ENCODE measurements around the gene VTI1A. TPM values are rescaled to one million over a fixed set of nuclear protein-coding genes. Genes with fewer than 3 reads are reported as not detected.

The VTI1A gene
- polyA plus RNA-seq, 1 of the 3 experiments (the other 2 are of a cell fraction), result 8.3 TPM

DNA sequence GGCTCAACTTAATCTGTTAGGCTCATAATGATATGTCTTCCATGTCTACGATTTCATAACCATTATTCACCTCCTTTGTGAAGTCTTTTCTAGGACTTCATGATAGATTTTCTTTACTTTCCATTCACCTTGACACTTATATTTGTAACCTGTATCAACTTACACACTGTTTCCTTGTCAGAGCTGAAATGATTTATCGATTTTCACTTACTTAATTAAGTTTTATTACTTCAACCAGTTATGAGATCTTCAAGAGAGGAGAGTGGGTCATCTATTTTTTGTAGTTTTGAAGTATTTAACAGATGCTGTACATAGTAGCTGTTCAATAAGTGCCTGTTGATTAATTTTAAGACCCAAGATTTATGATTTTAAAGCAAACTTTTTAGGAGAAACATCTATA lies 37.4 kb downstream of the VTI1A start (continued):
- TF ChIP-seq, protein P1, sequence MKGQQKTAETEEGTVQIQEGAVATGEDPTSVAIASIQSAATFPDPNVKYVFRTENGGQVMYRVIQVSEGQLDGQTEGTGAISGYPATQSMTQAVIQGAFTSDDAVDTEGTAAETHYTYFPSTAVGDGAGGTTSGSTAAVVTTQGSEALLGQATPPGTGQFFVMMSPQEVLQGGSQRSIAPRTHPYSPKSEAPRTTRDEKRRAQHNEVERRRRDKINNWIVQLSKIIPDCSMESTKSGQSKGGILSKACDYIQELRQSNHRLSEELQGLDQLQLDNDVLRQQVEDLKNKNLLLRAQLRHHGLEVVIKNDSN (IDR thresholded peaks at IDR 0.05; ENCODE audit: borderline replicate concordance, low read depth), result no peak
- TF ChIP-seq, protein P2, sequence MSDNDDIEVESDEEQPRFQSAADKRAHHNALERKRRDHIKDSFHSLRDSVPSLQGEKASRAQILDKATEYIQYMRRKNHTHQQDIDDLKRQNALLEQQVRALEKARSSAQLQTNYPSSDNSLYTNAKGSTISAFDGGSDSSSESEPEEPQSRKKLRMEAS (IDR thresholded peaks at IDR 0.05; ENCODE audit: low read depth), result no peak
- no peak for TF ChIP-seq RFX5 (IDR thresholded peaks at IDR 0.05; ENCODE audit: low read length)
- TF ChIP-seq, protein P3, sequence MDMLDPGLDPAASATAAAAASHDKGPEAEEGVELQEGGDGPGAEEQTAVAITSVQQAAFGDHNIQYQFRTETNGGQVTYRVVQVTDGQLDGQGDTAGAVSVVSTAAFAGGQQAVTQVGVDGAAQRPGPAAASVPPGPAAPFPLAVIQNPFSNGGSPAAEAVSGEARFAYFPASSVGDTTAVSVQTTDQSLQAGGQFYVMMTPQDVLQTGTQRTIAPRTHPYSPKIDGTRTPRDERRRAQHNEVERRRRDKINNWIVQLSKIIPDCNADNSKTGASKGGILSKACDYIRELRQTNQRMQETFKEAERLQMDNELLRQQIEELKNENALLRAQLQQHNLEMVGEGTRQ (IDR thresholded peaks at IDR 0.05; ENCODE audit: borderline replicate concordance, low read depth, low read length), result no peak
- TF ChIP-seq, protein P4, sequence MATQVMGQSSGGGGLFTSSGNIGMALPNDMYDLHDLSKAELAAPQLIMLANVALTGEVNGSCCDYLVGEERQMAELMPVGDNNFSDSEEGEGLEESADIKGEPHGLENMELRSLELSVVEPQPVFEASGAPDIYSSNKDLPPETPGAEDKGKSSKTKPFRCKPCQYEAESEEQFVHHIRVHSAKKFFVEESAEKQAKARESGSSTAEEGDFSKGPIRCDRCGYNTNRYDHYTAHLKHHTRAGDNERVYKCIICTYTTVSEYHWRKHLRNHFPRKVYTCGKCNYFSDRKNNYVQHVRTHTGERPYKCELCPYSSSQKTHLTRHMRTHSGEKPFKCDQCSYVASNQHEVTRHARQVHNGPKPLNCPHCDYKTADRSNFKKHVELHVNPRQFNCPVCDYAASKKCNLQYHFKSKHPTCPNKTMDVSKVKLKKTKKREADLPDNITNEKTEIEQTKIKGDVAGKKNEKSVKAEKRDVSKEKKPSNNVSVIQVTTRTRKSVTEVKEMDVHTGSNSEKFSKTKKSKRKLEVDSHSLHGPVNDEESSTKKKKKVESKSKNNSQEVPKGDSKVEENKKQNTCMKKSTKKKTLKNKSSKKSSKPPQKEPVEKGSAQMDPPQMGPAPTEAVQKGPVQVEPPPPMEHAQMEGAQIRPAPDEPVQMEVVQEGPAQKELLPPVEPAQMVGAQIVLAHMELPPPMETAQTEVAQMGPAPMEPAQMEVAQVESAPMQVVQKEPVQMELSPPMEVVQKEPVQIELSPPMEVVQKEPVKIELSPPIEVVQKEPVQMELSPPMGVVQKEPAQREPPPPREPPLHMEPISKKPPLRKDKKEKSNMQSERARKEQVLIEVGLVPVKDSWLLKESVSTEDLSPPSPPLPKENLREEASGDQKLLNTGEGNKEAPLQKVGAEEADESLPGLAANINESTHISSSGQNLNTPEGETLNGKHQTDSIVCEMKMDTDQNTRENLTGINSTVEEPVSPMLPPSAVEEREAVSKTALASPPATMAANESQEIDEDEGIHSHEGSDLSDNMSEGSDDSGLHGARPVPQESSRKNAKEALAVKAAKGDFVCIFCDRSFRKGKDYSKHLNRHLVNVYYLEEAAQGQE (IDR thresholded peaks at IDR 0.05; ENCODE audit: low read depth, low read length), result no peak

DNA sequence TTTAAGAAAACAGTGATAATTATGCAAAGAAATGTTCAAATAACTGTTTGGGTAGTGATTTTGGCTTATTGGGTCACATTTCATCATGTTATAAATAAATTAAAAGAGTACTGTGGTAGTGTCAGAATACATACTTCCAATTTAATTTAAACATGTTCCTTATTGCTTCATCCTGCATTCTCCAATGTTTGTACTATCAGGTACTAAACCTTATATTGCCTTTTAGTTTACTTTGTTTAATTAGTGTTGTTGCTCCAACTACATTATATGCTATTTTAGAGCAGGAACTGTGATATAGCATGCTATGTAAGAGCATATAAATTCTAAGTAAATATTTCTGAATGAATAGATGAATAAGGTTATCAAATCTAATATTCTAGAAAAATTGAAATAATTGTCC lies 40.9 kb downstream of the VTI1A start:
- peaks cover 12 to 15% of the 10 kb centered on the region in 2 experiments; a peak in 3 of 4 replicates for H3K4me1 ChIP-seq (ENCODE audit: control insufficient read depth in 1 of 2, insufficient read depth in 2 of 2, low read depth in 1 of 2, low read length in 1 of 2)
- H3F3A ChIP-seq (replicated peaks; ENCODE audit: insufficient read depth), result peaks cover 12% of the 10 kb centered on the region
- H3K9ac ChIP-seq, result no peak overlapping the region
- no peaks in the 10 kb centered on the region; the same call in 1 of the 2 replicates for H3K79me2 ChIP-seq (ENCODE audit: insufficient read depth)
- H3K27ac ChIP-seq (ENCODE audit: low read depth in 2 of 2, low read length in 1 of 2), result no peak overlapping the region
- no peak overlapping the region for H2AFZ ChIP-seq (ENCODE audit: low read depth)
- DNase-seq, result no peak
- no peaks in the 10 kb centered on the region for H3K27me3 ChIP-seq (ENCODE audit: insufficient read depth)
- TF ChIP-seq RXRA (IDR thresholded peaks at IDR 0.05; ENCODE audit: borderline replicate concordance, low read depth), result no peak
- no peak for TF ChIP-seq FOXM1 (IDR thresholded peaks at IDR 0.05; ENCODE audit: low read depth)
- no peak for TF ChIP-seq RAD21 (IDR thresholded peaks at IDR 0.05; ENCODE audit: low read length)
- no peak for TF ChIP-seq SMC3 (IDR thresholded peaks at IDR 0.05; ENCODE audit: low read depth, low read length)
- no peak for TF ChIP-seq RFX5 (IDR thresholded peaks at IDR 0.05; ENCODE audit: low read length)
- no peak for TF ChIP-seq FOSL2 (IDR thresholded peaks at IDR 0.05; ENCODE audit: borderline replicate concordance, low read depth)
- TF ChIP-seq, protein P5, sequence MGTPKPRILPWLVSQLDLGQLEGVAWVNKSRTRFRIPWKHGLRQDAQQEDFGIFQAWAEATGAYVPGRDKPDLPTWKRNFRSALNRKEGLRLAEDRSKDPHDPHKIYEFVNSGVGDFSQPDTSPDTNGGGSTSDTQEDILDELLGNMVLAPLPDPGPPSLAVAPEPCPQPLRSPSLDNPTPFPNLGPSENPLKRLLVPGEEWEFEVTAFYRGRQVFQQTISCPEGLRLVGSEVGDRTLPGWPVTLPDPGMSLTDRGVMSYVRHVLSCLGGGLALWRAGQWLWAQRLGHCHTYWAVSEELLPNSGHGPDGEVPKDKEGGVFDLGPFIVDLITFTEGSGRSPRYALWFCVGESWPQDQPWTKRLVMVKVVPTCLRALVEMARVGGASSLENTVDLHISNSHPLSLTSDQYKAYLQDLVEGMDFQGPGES (IDR thresholded peaks at IDR 0.05; ENCODE audit: low read depth, low read length), result no peak
- no peak for TF ChIP-seq MEF2A (IDR thresholded peaks at IDR 0.05; ENCODE audit: borderline replicate concordance, low read depth)
- no peak for TF ChIP-seq TAF1 (IDR thresholded peaks at IDR 0.05; ENCODE audit: borderline replicate concordance, low read depth, low read length)
- TF ChIP-seq EZH2phosphoT487 (IDR thresholded peaks at IDR 0.05; ENCODE audit: borderline replicate concordance, low read depth), result no peak
- no peak for TF ChIP-seq EP300 (IDR thresholded peaks at IDR 0.05; ENCODE audit: borderline replicate concordance in 1 of 2, low read depth in 1 of 2, low read length in 1 of 2)
- TF ChIP-seq RCOR1 (IDR thresholded peaks at IDR 0.05; ENCODE audit: low read length), result no peak
- TF ChIP-seq TCF12 (IDR thresholded peaks at IDR 0.05), result no peak
- TF ChIP-seq FOXJ3 (CRISPR knock-in tag; IDR thresholded peaks at IDR 0.05), result no peak
- ChIA-PET CTCF (interaction anchor here (1.8 to 3.0 kb wide), 2 partner anchors 12 to 16 kb away, joined by 13 to 14 read pairs; no protein-coding TSS in a partner anchor), POLR2A (no interaction called here)
- H3K4me2 ChIP-seq, result no peak overlapping the region
- H3K36me3 ChIP-seq (replicated peaks in 1 of 2; ENCODE audit: control insufficient read depth in 1 of 2, insufficient read depth in 2 of 2, low read length in 1 of 2), result no peaks in the 10 kb centered on the region
- no peaks in the 10 kb centered on the region for H3K9me3 ChIP-seq
- no peaks in the 10 kb centered on the region for H4K20me1 ChIP-seq (ENCODE audit: insufficient read depth)
- H3K4me3 ChIP-seq (ENCODE audit: low read depth in 2 of 2, low read length in 1 of 2), result no peak overlapping the region
- H3K9me2 ChIP-seq, result no peaks in the 10 kb centered on the region
